Upper lobe of left lung (tissue), 6 donors: ENCODE measurements around the gene CD109. TPM values are rescaled to one million over a fixed set of nuclear protein-coding genes. Genes with fewer than 3 reads are reported as not detected.
A peak's percentile ranks its signal among the peaks of the same experiment; 100 is the strongest.

Experiments used
- ATAC-seq, 2 donors: fragments of 200-7000 bp; cut with Tn5 transposase; one replicate each; pipeline ENCODE4 v1.9.1; 2022; ENCODE audit warnings: mild to moderate bottlenecking in 2 of 2, moderate library complexity in 2 of 2; ENCODE audit not compliant: low FRiP score in 2 of 2
- DNase-seq, 2 donors: peaks; one replicate each; pipeline ENCODE4 v3.0.0-alpha.2; 2019 to 2020
- H3K27ac ChIP-seq, 4 donors: fragments of 200-600 bp; sonication (generic); one replicate each; pipeline ENCODE4 v1.5.1; 2016 to 2019
- H3K27me3 ChIP-seq, 4 donors: fragments of 200-600 bp; sonication (generic); one replicate each; pipeline ENCODE4 v1.5.1; 2017 to 2019
- H3K36me3 ChIP-seq, 4 donors: fragments of 200-600 bp; sonication (generic); one replicate each; pipeline ENCODE4 v1.5.1; 2016 to 2019
- H3K4me1 ChIP-seq, 4 donors: fragments of 200-600 bp; sonication (generic); one replicate each; pipeline ENCODE4 v1.5.1; 2018 to 2019
- H3K4me3 ChIP-seq, 4 donors: fragments of 200-600 bp; sonication (generic); one replicate each; pipeline ENCODE4 v1.5.1; 2017 to 2019; ENCODE audit warnings: mild to moderate bottlenecking in 2 of 4, moderate library complexity in 1 of 4
- H3K9me3 ChIP-seq, 4 donors: fragments of 200-600 bp; sonication (generic); one replicate each; pipeline ENCODE4 v1.5.1; 2018 to 2019
- EP300 ChIP-seq, 4 donors: sonication (generic); formaldehyde crosslinking; IDR thresholded peaks; one replicate each; pipeline ENCODE4 v1.5.1; 2017; ENCODE audit warnings: antibody characterized with exemption in 4 of 4, control low read depth in 2 of 4
- POLR2A ChIP-seq, 4 donors: fragments of 450-650 bp; IDR thresholded peaks; one replicate each; pipeline ENCODE4 v1.5.1; 2016 to 2017; ENCODE audit warnings: antibody characterized with exemption in 4 of 4, mild to moderate bottlenecking in 2 of 4
- POLR2AphosphoS5 ChIP-seq, 2 donors: sonication (generic); formaldehyde crosslinking; IDR thresholded peaks; one replicate each; pipeline ENCODE4 v1.5.1; 2017; ENCODE audit warnings: antibody characterized with exemption in 2 of 2
- WGBS, 2 donors: methylation state at CpG; one replicate each; pipeline ENCODE4 v1.1.5; 2017 to 2018; 5-methylcytosine and 5-hydroxymethylcytosine counted together
- total RNA-seq, 6 donors: library from RNA; depleted of rRNA in 4 of 6; stranded (reverse); fragments of >200 nt in 4 of 6; gene quantifications; one replicate each; pipeline versions ENCODE4 v1.1.0 to v1.2.1, GENCODE V29; 2016 to 2021
- TF ChIP-seq, protein P1 (sequence below), 6 experiments: fragments of 450-650 bp in 4 of 6; fragments of 200-600 bp in 2 of 6; sonication (generic) in 2 of 6; IDR thresholded peaks; one replicate each; pipeline ENCODE4 v1.5.1; 2016 to 2019; ENCODE audit warnings: antibody characterized with exemption in 6 of 6
- donor health status: DM: no; HTN: no; CAD: no; lungs with moderate emphysema.
- donor health status: DM: no; HTN: yes; CAD: no; lungs with severe emphysema.

The CD109 gene
- total RNA-seq, 6 donors from 2014 or later: 4.2 to 25.5 (median 21.3) TPM

- TF ChIP-seq, protein P1, sequence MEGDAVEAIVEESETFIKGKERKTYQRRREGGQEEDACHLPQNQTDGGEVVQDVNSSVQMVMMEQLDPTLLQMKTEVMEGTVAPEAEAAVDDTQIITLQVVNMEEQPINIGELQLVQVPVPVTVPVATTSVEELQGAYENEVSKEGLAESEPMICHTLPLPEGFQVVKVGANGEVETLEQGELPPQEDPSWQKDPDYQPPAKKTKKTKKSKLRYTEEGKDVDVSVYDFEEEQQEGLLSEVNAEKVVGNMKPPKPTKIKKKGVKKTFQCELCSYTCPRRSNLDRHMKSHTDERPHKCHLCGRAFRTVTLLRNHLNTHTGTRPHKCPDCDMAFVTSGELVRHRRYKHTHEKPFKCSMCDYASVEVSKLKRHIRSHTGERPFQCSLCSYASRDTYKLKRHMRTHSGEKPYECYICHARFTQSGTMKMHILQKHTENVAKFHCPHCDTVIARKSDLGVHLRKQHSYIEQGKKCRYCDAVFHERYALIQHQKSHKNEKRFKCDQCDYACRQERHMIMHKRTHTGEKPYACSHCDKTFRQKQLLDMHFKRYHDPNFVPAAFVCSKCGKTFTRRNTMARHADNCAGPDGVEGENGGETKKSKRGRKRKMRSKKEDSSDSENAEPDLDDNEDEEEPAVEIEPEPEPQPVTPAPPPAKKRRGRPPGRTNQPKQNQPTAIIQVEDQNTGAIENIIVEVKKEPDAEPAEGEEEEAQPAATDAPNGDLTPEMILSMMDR (IDR thresholded peaks at IDR 0.05): no peak
- TF ChIP-seq EP300 (IDR thresholded peaks at IDR 0.05): peak in 1 of 4 donors; percentile 32
- DNase-seq: no peak
Observed at GRCh38 chr6:73699676-73700459, 3.9 kb downstream of the CD109 start.

GRCh38 chr6:73702444-73702843 lies 6.4 kb downstream of the CD109 start:
- H3K27me3 ChIP-seq: no peaks in the 10 kb centered on the region
- no peak overlapping the region for H3K4me3 ChIP-seq

More at GRCh38 chr6:73699676-73700459, 3.9 kb downstream of the CD109 start:
- H3K36me3 ChIP-seq: no peaks in the 10 kb centered on the region
- peak overlapping the region in 2 of 4 donors; percentile 55 to 83 for H3K27ac ChIP-seq
- H3K4me3 ChIP-seq: no peak overlapping the region
- H3K27me3 ChIP-seq: peaks cover 0 to 2% (median 0%) of the 10 kb centered on the region in 4 donors
- no peak for ATAC-seq
- H3K4me1 ChIP-seq: peaks cover 7 to 37% (median 15%) of the 10 kb centered on the region in 4 donors
- 65 to 75% methylated on average over 4 of the region's 4 CpGs for WGBS, 2 donors
- H3K9me3 ChIP-seq: no peaks in the 10 kb centered on the region

DNA sequence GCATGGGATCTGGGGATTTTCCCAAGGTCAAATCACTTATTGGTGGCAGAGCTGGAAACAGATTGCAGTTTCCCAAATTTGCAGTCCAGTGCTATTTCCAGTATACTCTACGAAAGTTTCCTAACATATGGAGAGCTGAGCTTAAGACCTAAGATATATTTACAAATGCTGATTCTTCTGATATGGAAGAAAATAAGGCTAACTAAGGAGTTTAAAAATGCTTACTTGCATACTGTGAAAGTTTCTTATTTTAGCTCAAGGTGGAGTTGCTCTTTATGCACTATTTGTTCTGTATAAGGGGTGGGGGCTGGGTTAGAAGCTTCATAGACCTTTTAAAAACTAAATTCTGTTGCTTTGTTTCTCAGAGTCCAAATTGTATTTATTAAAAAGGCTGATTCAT lies 7.5 kb downstream of the CD109 start:
- Histone ChIP-seq H3K4me3 (no peak overlapping the region), H3K27me3 (no peaks in the 10 kb centered on the region), H3K9me3 (no peaks in the 10 kb centered on the region), H3K36me3 (no peaks in the 10 kb centered on the region), H3K27ac (peak overlapping the region in 2 of 4 donors; percentile 75 to 86), H3K4me1 (peaks cover 3 to 28% (median 10%) of the 10 kb centered on the region in 4 donors)
- DNase-seq (no peak), ATAC-seq (no peak)
- TF ChIP-seq EP300 (IDR thresholded peaks at IDR 0.05) (no peak), POLR2A (IDR thresholded peaks at IDR 0.05) (no peak), POLR2AphosphoS5 (IDR thresholded peaks at IDR 0.05) (no peak)
- TF ChIP-seq, protein P1 (IDR thresholded peaks at IDR 0.05): no peak
- WGBS, 2 donors: 74 to 83% methylated on average over 1 of the region's 1 CpG

More at GRCh38 chr6:73702444-73702843, 6.4 kb downstream of the CD109 start:
- no peaks in the 10 kb centered on the region for H3K36me3 ChIP-seq
- WGBS, 2 donors: 83 to 91% methylated on average over 2 of the region's 2 CpGs
- H3K9me3 ChIP-seq: no peaks in the 10 kb centered on the region
- no peak for ATAC-seq
- H3K27ac ChIP-seq: peak overlapping the region in 1 of 4 donors; percentile 75
- TF ChIP-seq, protein P1 (IDR thresholded peaks at IDR 0.05): no peak
- TF ChIP-seq POLR2A (IDR thresholded peaks at IDR 0.05) (no peak), EP300 (IDR thresholded peaks at IDR 0.05) (no peak), POLR2AphosphoS5 (IDR thresholded peaks at IDR 0.05) (no peak)
- peaks cover 3 to 31% (median 14%) of the 10 kb centered on the region in 4 donors for H3K4me1 ChIP-seq
- DNase-seq: no peak

DNA sequence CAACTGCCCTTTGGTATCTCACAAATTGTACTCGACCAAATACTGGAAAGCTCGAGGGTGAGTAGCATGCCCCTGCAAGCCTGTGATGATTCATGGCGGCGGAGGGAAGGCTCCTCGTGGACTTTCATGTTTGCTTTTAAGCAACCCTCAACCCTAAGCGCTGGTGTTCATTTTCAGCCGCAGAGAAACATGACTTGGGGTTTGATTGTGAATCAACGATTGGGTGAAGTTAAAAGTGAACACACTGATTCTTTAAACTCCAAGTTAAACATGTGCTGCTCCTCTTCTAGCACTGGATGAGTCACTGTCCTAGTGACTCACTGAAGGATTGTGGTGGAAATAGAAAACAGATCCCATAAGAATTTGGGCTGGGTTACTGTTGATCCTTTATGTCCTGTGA lies 8.3 kb downstream of the CD109 start:
- TF ChIP-seq, protein P1 (IDR thresholded peaks at IDR 0.05): no peak
- no peak for TF ChIP-seq POLR2A (IDR thresholded peaks at IDR 0.05)
- TF ChIP-seq POLR2AphosphoS5 (IDR thresholded peaks at IDR 0.05): no peak
- no peak for TF ChIP-seq EP300 (IDR thresholded peaks at IDR 0.05)
- Histone ChIP-seq H3K9me3 (no peaks in the 10 kb centered on the region), H3K4me1 (peaks cover 3 to 28% (median 8%) of the 10 kb centered on the region in 4 donors), H3K4me3 (no peak overlapping the region), H3K27ac (peak overlapping the region; percentile 29 to 86 (median 70)), H3K27me3 (no peaks in the 10 kb centered on the region), H3K36me3 (no peaks in the 10 kb centered on the region)
- no peak for DNase-seq
- peak in 1 of 2 donors; percentile 94 for ATAC-seq
- WGBS, 2 donors: 77 to 79% methylated on average over 8 of the region's 8 CpGs
